Fibroblast of skin of scalp (primary cell): ENCODE results near the gene ADSS1. TPM values are rescaled to one million over a fixed set of nuclear protein-coding genes. Genes with fewer than 3 reads are reported as not detected.
A peak's percentile ranks its signal among the peaks of the same experiment; 100 is the strongest.

Experiments used
- DNase-seq: peaks from one replicate; pipeline ENCODE4 v3.0.0-alpha.2; 2013
- polyA plus RNA-seq, 2 experiments: library from polyadenylated mRNA; unstranded; fragments of 120-200 nt; gene quantifications; one replicate each; pipeline ENCODE4 v1.2.1, GENCODE V29; 2013; ENCODE audit not compliant: insufficient read length in 2 of 2

The ADSS1 gene
- 2.7 TPM for polyA plus RNA-seq (2013, experiment 1 of 2; ENCODE audit: insufficient read length)
- polyA plus RNA-seq (2013, experiment 2 of 2; ENCODE audit: insufficient read length) = 6.1 TPM

GRCh38 chr14:104723651-104724406 is at the start of gene ADSS1:
ADSS1 (plus strand) TSS chr14:104724229; CDS start chr14:104724271, 42 bp downstream.
- DNase-seq = peak; percentile 43

DNA sequence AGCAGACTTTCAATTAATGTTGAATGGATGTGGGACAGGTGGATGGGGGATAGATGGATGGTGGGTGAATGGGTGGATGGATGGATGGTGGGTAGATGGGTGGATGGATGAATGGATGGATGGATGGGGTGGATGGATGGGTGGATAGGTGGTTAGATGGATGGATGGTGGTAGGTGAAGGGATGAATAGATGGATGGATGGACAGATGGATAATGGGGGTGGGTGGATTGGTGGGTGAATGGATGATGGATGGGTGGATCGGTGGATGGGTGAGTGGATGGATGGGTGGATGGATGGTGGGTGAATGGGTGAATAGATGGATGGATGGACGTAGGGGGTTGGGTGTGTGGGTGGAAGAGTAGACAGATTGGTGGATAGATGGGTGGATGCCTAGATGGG is 48.6 kb upstream of the ADSS1 start:
- DNase-seq = no peak

DNA sequence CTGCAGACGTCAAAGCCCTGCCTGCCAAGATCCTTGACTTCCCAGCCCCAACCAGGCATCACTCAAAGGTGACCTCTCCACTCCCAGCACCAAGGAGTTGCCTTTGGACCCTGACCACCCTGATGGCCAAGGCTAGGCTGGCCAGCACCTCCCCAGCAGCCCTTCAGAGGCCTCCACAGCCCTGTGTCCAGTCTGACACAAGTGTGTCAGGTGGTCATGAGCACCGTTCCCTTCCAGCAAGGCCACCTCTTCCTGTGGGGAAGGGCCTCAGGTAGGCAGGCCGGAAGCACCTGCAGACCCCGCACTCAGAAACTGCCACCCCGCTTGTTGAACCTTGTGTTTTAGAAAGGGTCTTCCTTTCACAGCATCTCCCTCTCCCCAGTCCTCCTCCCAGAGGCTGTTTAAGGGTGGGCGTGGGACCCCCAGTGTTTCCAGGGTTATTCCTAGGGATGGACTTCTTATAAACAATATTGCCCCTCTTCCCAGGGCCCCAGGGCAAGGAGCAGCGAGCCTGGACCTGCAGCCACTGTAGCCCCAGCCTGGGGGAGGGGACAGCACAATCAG is 47.8 kb upstream of the ADSS1 start:
- DNase-seq = no peak

GRCh38 chr14:104676694-104677511 is 47.1 kb upstream of the ADSS1 start:
- peak; percentile 23 for DNase-seq

- peak; percentile 80 for DNase-seq
These were observed 46.3 kb upstream of the ADSS1 start for GRCh38 chr14:104677512-104678332.

DNA sequence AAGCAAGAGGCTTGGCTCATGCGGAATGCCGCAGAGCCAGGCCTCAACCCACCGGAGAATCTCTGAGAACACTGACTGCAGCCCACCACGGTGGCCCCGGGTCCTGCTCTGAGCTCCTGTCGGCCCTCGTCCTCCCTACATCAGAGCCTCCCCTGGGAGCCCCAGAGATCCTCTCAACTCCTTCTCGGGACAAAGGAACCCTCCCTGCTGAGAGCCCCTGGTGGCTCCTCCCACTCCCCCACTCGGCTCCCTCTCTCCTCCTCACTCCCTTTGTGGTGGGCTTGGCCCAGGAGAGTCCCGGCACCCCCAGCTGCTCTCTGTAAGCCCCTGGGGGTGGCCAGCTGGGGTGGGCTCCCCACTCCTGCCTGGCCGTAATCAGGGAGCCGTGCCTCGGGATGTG is 45.7 kb upstream of the ADSS1 start:
- DNase-seq = peak; percentile 64

DNA sequence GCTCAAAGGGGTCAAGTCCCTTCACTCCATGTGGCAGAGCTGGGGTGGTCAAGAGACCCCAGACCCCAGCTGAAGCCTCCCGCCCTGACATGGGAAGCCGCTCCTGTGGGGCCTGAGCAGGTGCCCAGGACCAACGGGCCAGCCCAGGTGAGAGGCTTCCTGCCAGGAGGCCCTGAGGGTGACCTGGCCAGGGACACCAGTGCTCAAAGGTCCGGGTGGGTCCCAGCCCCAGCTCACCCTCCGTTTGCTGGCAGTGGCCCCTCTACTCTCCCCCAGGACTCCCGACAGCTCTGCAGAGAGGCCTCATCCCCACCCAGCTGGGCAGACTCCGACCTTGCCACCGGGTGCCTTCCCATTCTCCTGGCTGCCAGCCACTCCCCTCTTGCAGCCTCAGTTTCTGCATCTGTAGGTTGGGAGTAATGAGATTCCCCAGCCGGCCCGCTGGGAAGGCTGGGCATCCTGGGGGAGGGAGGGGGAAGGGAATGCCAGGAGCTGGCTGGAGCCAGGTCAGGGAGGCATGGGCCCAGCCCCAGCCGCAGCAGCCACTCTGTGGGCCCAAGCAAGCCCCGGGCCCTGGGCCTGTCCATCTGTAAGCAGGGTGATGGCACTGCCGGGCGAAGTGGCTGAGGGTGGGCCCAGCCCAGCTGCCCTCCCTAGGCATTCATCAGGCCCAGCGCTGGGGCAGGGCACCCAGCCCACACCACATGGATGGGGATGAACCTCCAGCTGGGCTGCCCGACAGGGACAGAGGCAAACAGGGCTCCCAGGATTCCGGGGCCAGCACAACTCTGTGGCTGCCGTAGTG is 44.9 kb upstream of the ADSS1 start:
- no peak for DNase-seq

GRCh38 chr14:104680056-104680805 is 43.8 kb upstream of the ADSS1 start:
- peak; percentile 71 for DNase-seq

DNA sequence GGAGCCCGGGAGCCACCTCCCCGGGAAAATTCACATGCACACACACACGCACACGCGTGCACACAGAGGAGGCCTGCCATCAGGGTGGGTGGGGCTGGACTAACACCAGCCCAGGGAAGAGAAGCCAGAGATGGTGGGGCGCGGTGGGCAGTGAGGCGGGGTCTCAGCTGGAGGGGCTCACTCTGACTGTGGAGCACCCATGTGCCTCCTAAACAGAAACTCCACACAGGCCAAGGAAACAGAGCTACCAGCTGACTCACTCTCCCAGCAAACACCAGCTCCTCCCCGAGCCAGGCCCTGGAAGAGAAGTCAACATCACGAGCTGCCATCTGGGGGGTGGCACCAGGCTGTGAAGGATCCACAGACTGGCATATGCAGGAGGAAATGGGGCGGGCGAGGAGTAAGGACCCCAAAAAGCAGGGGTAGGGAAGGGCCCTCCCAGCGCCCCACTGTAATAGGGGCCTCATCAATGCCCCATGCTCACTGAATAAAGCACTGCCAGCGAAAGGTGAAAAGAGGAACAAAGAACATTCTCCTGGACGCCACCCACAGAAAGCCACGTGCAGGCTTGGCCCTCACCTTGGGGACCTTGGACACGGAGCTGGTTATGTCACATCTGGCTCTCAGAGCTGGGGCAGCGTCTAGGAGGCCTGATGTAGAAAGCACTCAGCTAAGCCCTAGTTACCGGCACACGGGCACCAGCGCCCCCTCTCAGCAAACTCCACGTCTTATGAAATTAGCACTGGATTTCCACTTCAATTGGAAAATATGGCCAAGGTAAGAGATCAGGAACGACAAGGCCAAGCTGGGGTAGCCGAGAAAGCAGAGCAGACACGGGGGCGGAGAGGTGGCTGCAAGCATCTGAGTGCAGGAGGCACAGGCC is 43.0 kb upstream of the ADSS1 start:
- peak; percentile 77 for DNase-seq

DNA sequence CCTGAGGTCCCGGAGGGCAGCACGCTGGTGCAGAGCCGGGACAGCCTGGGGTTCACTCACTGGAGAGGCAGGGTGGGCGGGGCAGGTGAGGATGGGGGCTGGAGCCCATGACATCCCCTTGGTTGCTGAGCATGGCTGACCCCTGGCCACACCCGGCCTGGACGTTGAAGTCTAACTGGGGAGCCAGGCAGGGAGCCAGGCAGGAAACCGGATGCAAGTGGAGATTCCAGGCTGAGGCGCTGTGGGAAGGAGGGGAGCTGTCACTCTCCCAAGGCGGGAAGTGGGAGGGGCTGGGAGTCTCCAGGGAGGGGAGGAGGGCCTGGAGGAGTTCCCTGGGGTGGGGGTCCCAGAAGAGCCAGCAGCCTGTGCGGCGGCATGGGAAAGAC is 42.3 kb upstream of the ADSS1 start:
- peak; percentile 83 for DNase-seq

- DNase-seq = peak; percentile 44
These were observed 41.9 kb upstream of the ADSS1 start for GRCh38 chr14:104682107-104682593.

- no peak for DNase-seq
These were observed 40.2 kb upstream of the ADSS1 start for GRCh38 chr14:104683653-104684448.

DNA sequence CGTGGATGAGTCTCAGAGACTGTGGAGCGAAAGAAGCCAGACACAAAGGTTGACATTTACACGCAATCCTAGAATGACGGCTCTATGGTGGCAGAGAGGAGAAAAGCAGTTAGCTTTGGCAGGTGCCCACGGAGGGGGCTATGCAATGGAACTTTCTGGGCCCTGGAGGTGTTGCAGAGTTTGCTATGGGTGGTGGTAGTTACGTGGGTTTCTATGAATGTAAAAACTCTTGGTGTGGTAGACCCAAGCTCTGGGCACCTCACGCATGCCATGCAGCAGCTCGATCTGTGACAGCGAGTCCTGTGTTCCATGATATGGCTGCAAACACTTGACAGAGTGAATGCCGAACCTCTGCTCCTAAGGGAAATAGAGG is 39.6 kb upstream of the ADSS1 start:
- DNase-seq = no peak

- DNase-seq = no peak
These were observed 38.6 kb upstream of the ADSS1 start for GRCh38 chr14:104685216-104685997.

- no peak for DNase-seq
These were observed 37.9 kb upstream of the ADSS1 start for GRCh38 chr14:104685998-104686610.

- no peak for DNase-seq
These were observed 37.2 kb upstream of the ADSS1 start for GRCh38 chr14:104686624-104687517.
